VCaP (cell line): ENCODE results near the gene SSR1.
"Not testable (repeated sequence)": the region's sequence is repeated elsewhere in the genome, so short reads cannot be mapped to it uniquely, and the experiment has no call there.

Experiments used
- H3K27ac ChIP-seq: fragments of 450-650 bp; 2 replicates; pipeline ENCODE4 v1.5.1; 2017
- TF ChIP-seq, protein P1 (sequence below): fragments of 450-650 bp; conservative IDR thresholded peaks from 2 replicates; pipeline ENCODE4 v1.5.1; 2017; ENCODE audit warnings: mild to moderate bottlenecking, moderate library complexity

SSR1 gene

DNA sequence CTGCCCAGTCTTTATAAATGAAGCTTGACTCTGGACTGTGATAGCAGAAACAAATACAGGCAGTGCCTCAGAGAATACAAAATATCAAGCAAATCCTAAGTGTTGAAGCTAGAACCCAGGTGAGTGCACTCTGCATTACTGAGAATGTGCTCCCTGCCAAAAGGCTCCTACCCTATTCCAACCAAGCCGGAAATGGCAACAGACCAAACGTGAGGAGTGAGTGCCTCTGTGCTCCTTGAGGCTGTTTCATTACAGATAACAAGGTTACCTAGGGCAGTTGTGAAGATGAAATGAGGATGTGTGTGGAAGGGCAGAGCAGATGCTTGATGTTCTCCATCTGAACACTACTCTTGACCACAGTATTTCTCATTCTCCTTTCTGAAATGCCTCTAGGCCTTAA, 29.3 kb downstream of the SSR1 start:
- H3K27ac ChIP-seq, result no peak overlapping the region
- TF ChIP-seq, protein P1, sequence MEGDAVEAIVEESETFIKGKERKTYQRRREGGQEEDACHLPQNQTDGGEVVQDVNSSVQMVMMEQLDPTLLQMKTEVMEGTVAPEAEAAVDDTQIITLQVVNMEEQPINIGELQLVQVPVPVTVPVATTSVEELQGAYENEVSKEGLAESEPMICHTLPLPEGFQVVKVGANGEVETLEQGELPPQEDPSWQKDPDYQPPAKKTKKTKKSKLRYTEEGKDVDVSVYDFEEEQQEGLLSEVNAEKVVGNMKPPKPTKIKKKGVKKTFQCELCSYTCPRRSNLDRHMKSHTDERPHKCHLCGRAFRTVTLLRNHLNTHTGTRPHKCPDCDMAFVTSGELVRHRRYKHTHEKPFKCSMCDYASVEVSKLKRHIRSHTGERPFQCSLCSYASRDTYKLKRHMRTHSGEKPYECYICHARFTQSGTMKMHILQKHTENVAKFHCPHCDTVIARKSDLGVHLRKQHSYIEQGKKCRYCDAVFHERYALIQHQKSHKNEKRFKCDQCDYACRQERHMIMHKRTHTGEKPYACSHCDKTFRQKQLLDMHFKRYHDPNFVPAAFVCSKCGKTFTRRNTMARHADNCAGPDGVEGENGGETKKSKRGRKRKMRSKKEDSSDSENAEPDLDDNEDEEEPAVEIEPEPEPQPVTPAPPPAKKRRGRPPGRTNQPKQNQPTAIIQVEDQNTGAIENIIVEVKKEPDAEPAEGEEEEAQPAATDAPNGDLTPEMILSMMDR, result no peak

- no peak overlapping the region for H3K27ac ChIP-seq
- TF ChIP-seq, protein P1, result no peak
These were observed 30.7 kb downstream of the SSR1 start for GRCh38 chr6:7282097-7282906.

- TF ChIP-seq, protein P1, result peak; percentile 12; the same call in 1 of the 2 replicates
- no peak overlapping the region for H3K27ac ChIP-seq
These were observed 36.8 kb downstream of the SSR1 start for GRCh38 chr6:7276199-7276524.

DNA sequence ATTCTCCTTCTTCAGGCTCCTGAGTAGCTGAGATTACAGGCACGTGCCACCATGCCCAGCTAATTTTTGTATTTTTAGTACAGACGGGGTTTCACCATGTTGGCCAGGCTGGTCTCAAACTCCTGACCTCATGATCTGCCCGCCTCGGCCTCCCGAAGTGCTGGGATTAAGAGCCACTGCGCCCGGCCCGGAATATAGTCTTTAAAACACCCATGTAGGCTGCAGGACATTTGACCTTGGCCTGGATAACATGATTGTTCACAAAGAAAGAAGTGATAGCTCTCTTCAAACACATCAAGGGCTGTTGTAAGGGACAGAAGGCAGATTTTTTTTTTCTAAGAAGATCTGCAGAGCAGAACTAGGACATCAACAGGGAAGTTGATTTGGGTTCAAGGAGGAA, 38.5 kb downstream of the SSR1 start:
- H3K27ac ChIP-seq, result not testable (repeated sequence)

- TF ChIP-seq, protein P1, result no peak
- no peak overlapping the region for H3K27ac ChIP-seq
These were observed 39.3 kb downstream of the SSR1 start for GRCh38 chr6:7273709-7274108.

- TF ChIP-seq, protein P1, result no peak
- no peak overlapping the region for H3K27ac ChIP-seq
These were observed 41.8 kb downstream of the SSR1 start for GRCh38 chr6:7271205-7271534.

- H3K27ac ChIP-seq, result no peak overlapping the region
- TF ChIP-seq, protein P1, result no peak
These were observed 42.4 kb downstream of the SSR1 start for GRCh38 chr6:7270320-7271204.

DNA sequence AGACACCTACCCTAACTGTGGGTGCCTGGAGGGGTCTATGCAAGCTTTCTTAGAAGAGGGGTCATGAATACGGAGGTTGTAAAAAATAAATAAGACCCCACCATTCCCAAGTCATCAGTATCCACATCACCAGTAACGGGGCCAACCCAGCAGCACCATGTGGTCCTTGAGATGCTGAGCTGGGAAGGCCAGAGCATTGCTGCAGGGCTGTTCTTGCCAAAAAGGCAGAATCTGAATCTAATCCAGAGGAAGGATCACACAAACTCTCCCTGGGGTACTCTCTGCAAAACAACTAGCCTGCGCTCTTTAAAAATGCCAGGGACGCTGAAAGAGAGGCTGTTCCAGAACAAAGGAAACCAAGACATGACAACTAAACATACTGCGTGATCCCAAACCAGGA, 43.2 kb downstream of the SSR1 start:
- H3K27ac ChIP-seq, result no peak overlapping the region
- TF ChIP-seq, protein P1, result no peak
